Measurements from ENCODE around the gene ARL16. TPM values are rescaled to one million over a fixed set of nuclear protein-coding genes. Genes with fewer than 3 reads are reported as not detected.

Gene ARL16
- total RNA-seq, 1 experiment from 2014 or later: 22.4 TPM

DNA sequence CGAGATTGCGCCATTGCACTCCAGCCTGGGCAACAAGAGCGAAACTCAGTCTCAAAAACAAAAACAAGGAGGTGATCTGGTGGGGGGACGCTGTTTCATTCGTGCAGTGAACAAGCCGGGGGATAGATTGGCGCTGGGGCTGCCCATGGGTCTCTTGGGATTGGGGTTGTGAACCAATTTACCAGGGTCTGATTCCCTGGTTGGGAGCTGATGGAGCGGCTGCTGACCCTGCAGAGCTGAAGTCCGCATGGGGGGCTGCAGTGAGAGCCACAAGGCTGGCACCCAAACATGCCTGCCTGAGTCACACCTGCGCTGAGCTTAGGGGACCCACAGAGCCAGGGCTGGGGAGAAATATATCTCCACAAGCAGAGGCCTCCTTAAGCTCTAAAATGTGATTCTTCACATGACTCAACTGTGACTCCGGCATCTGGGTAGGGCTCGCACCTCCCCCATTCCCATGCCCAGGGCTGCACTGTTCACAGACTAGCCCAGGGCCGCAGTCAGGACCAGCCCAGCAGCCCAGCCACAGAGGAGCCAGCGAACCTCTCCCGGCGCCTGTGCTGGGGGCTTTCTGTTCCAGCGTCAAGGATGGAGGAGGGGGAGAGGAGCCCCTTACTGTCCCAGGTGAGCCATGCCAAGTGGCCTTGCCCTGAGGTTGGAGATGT lies 41.6 kb downstream of the ARL16 start:
- Histone ChIP-seq H3K9me3 (ENCODE audit: low read length) (no peaks in the 10 kb centered on the region), H2AFZ (ENCODE audit: low read length) (no peak overlapping the region), H3K27me3 (ENCODE audit: low read length) (no peaks in the 10 kb centered on the region)

DNA sequence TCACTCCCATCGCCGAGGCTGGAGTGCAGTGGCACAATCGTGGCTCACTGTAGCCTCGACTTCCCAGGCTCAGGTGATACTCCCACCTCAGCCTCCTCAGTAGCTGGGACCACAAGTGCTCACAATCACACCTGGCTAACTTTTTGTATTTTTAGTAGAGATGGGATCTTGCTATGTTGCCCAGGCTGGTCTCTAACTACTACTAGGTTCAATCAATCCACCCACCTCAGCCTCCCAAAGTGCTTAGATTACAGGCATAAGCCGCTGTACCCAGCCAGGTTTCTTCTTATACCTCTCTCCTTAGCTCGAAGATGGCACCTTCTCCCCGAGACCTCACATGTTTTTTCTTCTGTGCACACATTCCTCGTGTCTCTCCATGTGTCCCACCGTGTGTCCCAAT lies 43.6 kb downstream of the ARL16 start:
- Histone ChIP-seq H2AFZ (ENCODE audit: low read length) (no peak overlapping the region), H3K4me1 (ENCODE audit: low read length) (peaks cover 15% of the 10 kb centered on the region), H3K36me3 (ENCODE audit: insufficient read depth, low read length) (no peaks in the 10 kb centered on the region), H3K9ac (ENCODE audit: low read length) (no peak overlapping the region), H3K4me2 (ENCODE audit: low read depth, low read length, poor library complexity, severe bottlenecking) (no peak overlapping the region), H3K9me2 (replicated peaks; ENCODE audit: insufficient read depth, low read length) (no peaks in the 10 kb centered on the region), H4K20me1 (ENCODE audit: insufficient read depth, low read depth, low read length) (peaks cover 7% of the 10 kb centered on the region; the same call in 1 of the 2 replicates), H3K9me3 (ENCODE audit: low read length) (no peaks in the 10 kb centered on the region), H3K27ac (ENCODE audit: low read length) (no peak overlapping the region), H3K79me2 (ENCODE audit: low read length) (peaks cover 17% of the 10 kb centered on the region), H3K27me3 (ENCODE audit: low read length) (no peaks in the 10 kb centered on the region), H3K4me3 (ENCODE audit: low read length) (no peak overlapping the region)
- no peak for DNase-seq

More for the DNA sequence above, 41.6 kb downstream of the ARL16 start:
- Histone ChIP-seq H4K20me1 (ENCODE audit: insufficient read depth, low read depth, low read length) (no peaks in the 10 kb centered on the region), H3K9ac (ENCODE audit: low read length) (no peak overlapping the region), H3K4me3 (ENCODE audit: low read length) (no peak overlapping the region), H3K27ac (ENCODE audit: low read length) (no peak overlapping the region), H3K4me2 (ENCODE audit: low read depth, low read length, poor library complexity, severe bottlenecking) (no peak overlapping the region), H3K79me2 (ENCODE audit: low read length) (no peaks in the 10 kb centered on the region), H3K9me2 (replicated peaks; ENCODE audit: insufficient read depth, low read length) (no peaks in the 10 kb centered on the region), H3K36me3 (ENCODE audit: insufficient read depth, low read length) (no peaks in the 10 kb centered on the region), H3K4me1 (ENCODE audit: low read length) (peaks cover 4% of the 10 kb centered on the region; the same call in 1 of the 2 replicates)
- DNase-seq: no peak

DNA sequence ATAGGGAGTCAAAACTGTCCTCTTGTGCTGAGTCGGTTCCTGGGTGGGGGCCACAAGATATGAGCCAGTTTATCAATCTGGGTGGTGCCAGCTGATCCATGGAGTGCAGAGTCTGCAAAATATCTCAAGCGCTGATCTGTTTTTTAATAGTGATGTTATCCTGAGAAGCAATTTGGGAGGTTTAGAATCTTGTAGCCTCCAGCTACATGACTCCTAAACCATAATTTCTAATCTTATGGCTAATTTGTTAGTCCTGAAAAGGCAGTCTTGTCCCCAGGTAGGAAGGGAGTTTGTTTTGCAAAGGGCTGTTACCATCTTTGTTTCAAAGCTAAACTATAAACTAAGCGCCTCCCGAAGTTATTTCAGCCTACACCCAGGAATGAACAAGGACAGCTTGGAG lies 44.9 kb downstream of the ARL16 start:
- Histone ChIP-seq H2AFZ (ENCODE audit: low read length) (no peak overlapping the region), H3K4me2 (ENCODE audit: low read depth, low read length, poor library complexity, severe bottlenecking) (no peak overlapping the region), H3K27me3 (ENCODE audit: low read length) (no peaks in the 10 kb centered on the region), H3K9me2 (replicated peaks; ENCODE audit: insufficient read depth, low read length) (no peaks in the 10 kb centered on the region), H3K36me3 (ENCODE audit: insufficient read depth, low read length) (no peaks in the 10 kb centered on the region), H3K79me2 (ENCODE audit: low read length) (peaks cover 30% of the 10 kb centered on the region), H3K4me1 (ENCODE audit: low read length) (peaks cover 15% of the 10 kb centered on the region), H4K20me1 (ENCODE audit: insufficient read depth, low read depth, low read length) (peaks cover 7% of the 10 kb centered on the region; the same call in 1 of the 2 replicates), H3K9me3 (ENCODE audit: low read length) (no peaks in the 10 kb centered on the region), H3K4me3 (ENCODE audit: low read length) (no peak overlapping the region), H3K27ac (ENCODE audit: low read length) (no peak overlapping the region), H3K9ac (ENCODE audit: low read length) (no peak overlapping the region)
- DNase-seq: no peak

DNA sequence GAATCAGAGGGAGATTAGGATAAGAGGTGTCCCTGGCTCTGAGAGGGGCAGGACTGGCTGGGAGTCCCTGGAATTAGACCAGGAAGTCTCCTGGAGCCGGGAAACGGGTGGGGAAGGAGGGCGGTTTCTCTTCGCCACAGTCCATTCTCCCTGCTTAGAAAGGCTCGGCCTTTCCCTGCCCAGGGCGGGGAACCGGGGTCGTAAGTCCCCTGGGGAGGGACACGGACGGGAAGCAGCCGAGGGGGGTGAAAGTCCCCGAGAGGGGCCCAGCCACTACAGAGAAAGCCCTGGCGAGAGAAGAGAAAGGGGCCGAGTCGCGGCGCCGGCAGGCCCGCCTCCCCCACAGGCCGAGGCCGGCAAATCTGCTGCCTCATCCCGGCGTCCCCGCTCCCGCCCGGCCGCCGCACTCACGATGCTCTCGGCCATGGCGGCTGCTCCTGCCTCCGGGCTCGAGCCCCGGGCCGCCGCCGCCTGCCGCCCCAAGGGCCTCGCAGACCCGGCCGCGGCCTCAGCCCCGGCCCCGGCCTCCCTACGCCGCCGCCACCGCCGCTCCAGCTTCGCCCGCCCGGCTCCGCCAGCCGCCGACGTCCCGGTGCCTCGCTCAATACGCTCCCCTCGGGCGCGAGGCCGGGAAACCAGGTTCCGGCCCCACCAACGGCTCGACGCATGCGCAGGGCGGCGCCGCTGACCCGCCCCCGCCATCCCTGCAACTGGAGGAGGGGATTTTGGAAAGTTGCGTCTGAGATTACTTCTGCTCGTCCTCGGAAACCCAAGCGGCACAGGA lies 46.9 kb downstream of the ARL16 start, which contains the start of the genes NPLOC4 and TSPAN10:
TSS of gene NPLOC4 (minus strand) at position 608 of the 784 bp plus-strand sequence. CDS start at position 426, 182 bp downstream.
TSS of gene TSPAN10 (plus strand) at position 692 of the 784 bp plus-strand sequence. CDS start 5,217 bp downstream, outside the sequence.
- peak; percentile 94 for DNase-seq
- Histone ChIP-seq H3K4me1 (ENCODE audit: low read length) (peaks cover 15% of the 10 kb centered on the region), H3K9me2 (replicated peaks; ENCODE audit: insufficient read depth, low read length) (no peaks in the 10 kb centered on the region), H3K79me2 (ENCODE audit: low read length) (peaks cover 49% of the 10 kb centered on the region), H3K9me3 (ENCODE audit: low read length) (no peaks in the 10 kb centered on the region), H3K4me3 (ENCODE audit: low read length) (peak within 1 kb of the TSS; percentile 100), H4K20me1 (ENCODE audit: insufficient read depth, low read depth, low read length) (peaks cover 7% of the 10 kb centered on the region; the same call in 1 of the 2 replicates), H3K4me2 (ENCODE audit: low read depth, low read length, poor library complexity, severe bottlenecking) (peak within 1 kb of the TSS; percentile 99), H3K9ac (ENCODE audit: low read length) (peak within 1 kb of the TSS; percentile 99), H2AFZ (ENCODE audit: low read length) (peak within 1 kb of the TSS; percentile 77; the same call in 1 of the 2 replicates), H3K36me3 (ENCODE audit: insufficient read depth, low read length) (no peaks in the 10 kb centered on the region; the same call in 1 of the 2 replicates), H3K27ac (ENCODE audit: low read length) (peak within 1 kb of the TSS; percentile 58; the same call in 1 of the 2 replicates), H3K27me3 (ENCODE audit: low read length) (no peaks in the 10 kb centered on the region)

DNA sequence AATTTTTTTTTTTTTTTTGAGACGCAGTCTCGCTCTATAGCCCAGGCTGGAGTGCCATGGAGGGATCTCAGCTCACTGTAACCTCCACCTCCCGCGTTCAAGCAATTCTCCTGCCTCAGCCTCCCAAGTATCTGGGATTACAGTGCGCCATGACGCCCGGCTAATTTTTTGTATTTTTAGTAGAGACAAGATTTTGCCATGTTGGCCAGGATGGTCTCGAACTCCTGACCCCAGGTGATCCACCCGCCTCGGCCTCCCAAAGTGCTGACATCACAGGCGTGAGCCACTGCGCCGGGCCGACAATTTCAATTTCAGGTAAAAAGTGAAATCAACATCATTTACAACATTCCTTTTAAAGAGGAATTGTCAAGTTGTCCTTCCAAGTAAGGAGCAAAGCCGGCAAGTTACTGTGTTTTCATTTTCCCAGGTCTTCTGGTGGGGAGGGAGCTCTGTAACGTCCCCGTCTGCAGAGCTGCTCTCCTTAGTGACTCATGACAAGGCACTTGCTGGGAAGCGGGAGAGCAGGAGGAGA lies 47.6 kb downstream of the ARL16 start:
- Histone ChIP-seq H3K4me1 (ENCODE audit: low read length) (peaks cover 15% of the 10 kb centered on the region), H3K9me2 (replicated peaks; ENCODE audit: insufficient read depth, low read length) (no peaks in the 10 kb centered on the region), H3K27ac (ENCODE audit: low read length) (peak overlapping the region; percentile 58; the same call in 1 of the 2 replicates), H3K4me2 (ENCODE audit: low read depth, low read length, poor library complexity, severe bottlenecking) (peak overlapping the region; percentile 99), H3K9me3 (ENCODE audit: low read length) (no peaks in the 10 kb centered on the region), H2AFZ (ENCODE audit: low read length) (no peak overlapping the region), H3K9ac (ENCODE audit: low read length) (peak overlapping the region; percentile 99), H3K79me2 (ENCODE audit: low read length) (peaks cover 53% of the 10 kb centered on the region), H3K36me3 (ENCODE audit: insufficient read depth, low read length) (no peaks in the 10 kb centered on the region; the same call in 1 of the 2 replicates), H3K27me3 (ENCODE audit: low read length) (no peaks in the 10 kb centered on the region), H3K4me3 (ENCODE audit: low read length) (peak overlapping the region; percentile 100), H4K20me1 (ENCODE audit: insufficient read depth, low read depth, low read length) (peaks cover 7% of the 10 kb centered on the region; the same call in 1 of the 2 replicates)
- DNase-seq: no peak

DNA sequence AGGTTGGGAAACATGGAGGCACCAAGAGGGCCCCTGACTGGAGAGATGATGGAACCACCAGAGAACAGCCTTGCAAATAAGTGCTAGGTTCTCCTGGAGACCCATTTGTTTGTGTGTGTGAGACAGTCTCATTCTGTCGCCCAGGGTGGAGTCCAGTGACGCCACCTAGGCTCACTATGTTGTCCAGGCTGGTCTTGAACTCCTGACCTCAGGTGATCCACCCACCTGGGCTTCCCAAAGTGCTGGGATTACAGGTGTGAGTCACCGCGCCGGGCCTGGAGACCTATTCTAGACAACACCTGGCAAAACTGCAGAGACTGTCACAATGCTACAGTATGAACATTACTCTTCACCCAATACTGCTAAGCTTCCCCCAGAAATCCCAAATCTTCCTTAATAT lies 48.2 kb downstream of the ARL16 start:
- Histone ChIP-seq H3K9me2 (replicated peaks; ENCODE audit: insufficient read depth, low read length) (no peaks in the 10 kb centered on the region), H4K20me1 (ENCODE audit: insufficient read depth, low read depth, low read length) (peaks cover 7% of the 10 kb centered on the region; the same call in 1 of the 2 replicates), H3K27ac (ENCODE audit: low read length) (no peak overlapping the region), H3K79me2 (ENCODE audit: low read length) (peaks cover 53% of the 10 kb centered on the region), H3K4me1 (ENCODE audit: low read length) (peaks cover 15% of the 10 kb centered on the region), H3K36me3 (ENCODE audit: insufficient read depth, low read length) (no peaks in the 10 kb centered on the region; the same call in 1 of the 2 replicates), H3K4me3 (ENCODE audit: low read length) (peak overlapping the region; percentile 100), H3K4me2 (ENCODE audit: low read depth, low read length, poor library complexity, severe bottlenecking) (peak overlapping the region; percentile 99), H3K27me3 (ENCODE audit: low read length) (no peaks in the 10 kb centered on the region), H3K9me3 (ENCODE audit: low read length) (no peaks in the 10 kb centered on the region), H2AFZ (ENCODE audit: low read length) (no peak overlapping the region), H3K9ac (ENCODE audit: low read length) (peak overlapping the region; percentile 99)
- no peak for DNase-seq

DNA sequence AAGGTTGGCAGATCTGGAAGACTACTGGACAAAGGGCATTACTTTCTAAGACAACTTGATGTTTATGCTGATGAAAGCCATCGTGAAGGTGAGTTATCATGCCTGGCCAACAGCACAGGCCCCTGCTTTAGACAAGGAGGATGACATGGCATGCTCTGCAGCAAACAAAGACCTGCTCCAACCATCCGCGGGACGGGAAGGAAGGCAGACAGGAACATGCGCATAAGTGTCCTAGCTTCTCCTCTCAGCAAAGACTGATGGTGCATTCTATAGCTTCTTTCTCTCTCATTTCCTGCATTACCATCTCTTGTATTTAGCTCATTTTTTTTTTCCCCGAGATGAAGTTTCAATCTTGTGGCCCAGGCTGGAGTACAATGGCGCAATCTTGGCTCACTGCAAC lies 52.1 kb downstream of the ARL16 start:
- Histone ChIP-seq H3K27ac (ENCODE audit: low read length) (no peak overlapping the region), H3K4me1 (ENCODE audit: low read length) (peaks cover 11% of the 10 kb centered on the region), H3K9ac (ENCODE audit: low read length) (no peak overlapping the region), H2AFZ (ENCODE audit: low read length) (no peak overlapping the region), H3K4me2 (ENCODE audit: low read depth, low read length, poor library complexity, severe bottlenecking) (no peak overlapping the region), H3K9me3 (ENCODE audit: low read length) (no peaks in the 10 kb centered on the region), H3K27me3 (ENCODE audit: low read length) (no peaks in the 10 kb centered on the region), H3K9me2 (replicated peaks; ENCODE audit: insufficient read depth, low read length) (no peaks in the 10 kb centered on the region), H3K36me3 (ENCODE audit: insufficient read depth, low read length) (peaks cover 23% of the 10 kb centered on the region), H4K20me1 (ENCODE audit: insufficient read depth, low read depth, low read length) (peaks cover 6% of the 10 kb centered on the region; the same call in 1 of the 2 replicates), H3K79me2 (ENCODE audit: low read length) (peaks cover 50% of the 10 kb centered on the region), H3K4me3 (ENCODE audit: low read length) (no peak overlapping the region)
- DNase-seq: no peak

Measured in Karpas-422 (cell line).